PC-3 (cell line): ENCODE results near the gene NYAP1. TPM values are rescaled to one million over a fixed set of nuclear protein-coding genes. Genes with fewer than 3 reads are reported as not detected.

ENCODE experiments used
- ATAC-seq: fragments of 200-7000 bp; cut with Tn5 transposase; 2 replicates; pipeline ENCODE4 v1.9.1; 2020; ENCODE audit warnings: mild to moderate bottlenecking, moderate library complexity
- BruUV-seq: library from RNA; stranded (reverse); fragments of 400-500 nt; replicated peaks from 2 replicates; lab custom pipeline; 2021; lab: Mats Ljungman, UMichigan
- CTCF ChIA-PET: fragments of 300-600 bp; sonication (Branson Sonifier 250); formaldehyde crosslinking; loops from one replicate; lab custom pipeline; 2022; ENCODE audit warnings: antibody characterized with exemption; lab: Charles Lee
- POLR2A ChIA-PET: fragments of 300-600 bp; sonication (Branson Sonifier 250); formaldehyde crosslinking; loops from one replicate; lab custom pipeline; 2022; ENCODE audit warnings: antibody characterized with exemption; ENCODE audit not compliant: unreplicated experiment; lab: Charles Lee
- DNase-seq: peaks from one replicate; pipeline ENCODE4 v3.0.0-alpha.2; 2015
- H2AFZ ChIP-seq: fragments of 300-600 bp; sonication (generic); 2 replicates; pipeline ENCODE4 v1.6.0; 2016; ENCODE audit warnings: antibody characterized with exemption, low read length
- H3F3A ChIP-seq: fragments of 300-600 bp; sonication (generic); one replicate; pipeline ENCODE4 v1.6.0; 2017; ENCODE audit warnings: antibody characterized with exemption, low read length, control low read depth, mild to moderate bottlenecking; ENCODE audit not compliant: unreplicated experiment
- H3K27ac ChIP-seq: fragments of 300-600 bp; sonication (generic); 2 replicates; pipeline ENCODE4 v1.5.1; 2016; ENCODE audit warnings: mild to moderate bottlenecking, low read length
- H3K27me3 ChIP-seq: fragments of 300-600 bp; sonication (generic); 2 replicates; pipeline ENCODE4 v1.6.1; 2016; ENCODE audit warnings: low read length, mixed read lengths
- H3K36me3 ChIP-seq: fragments of 300-600 bp; sonication (generic); 2 replicates; pipeline ENCODE4 v1.6.1; 2016; ENCODE audit warnings: low read depth, mixed run types, low read length, mixed read lengths
- H3K4me1 ChIP-seq: fragments of 300-600 bp; sonication (generic); 2 replicates; pipeline ENCODE4 v1.5.1; 2016; ENCODE audit warnings: low read length; ENCODE audit not compliant: insufficient read depth
- H3K4me2 ChIP-seq: fragments of 300-600 bp; sonication (generic); 2 replicates; pipeline ENCODE4 v1.6.0; 2016; ENCODE audit warnings: low read length
- H3K4me3 ChIP-seq: fragments of 300-600 bp; sonication (generic); 2 replicates; pipeline ENCODE4 v1.5.1; 2016; ENCODE audit warnings: mild to moderate bottlenecking, low read length, mixed read lengths
- H3K79me2 ChIP-seq: fragments of 300-600 bp; sonication (generic); 2 replicates; pipeline ENCODE4 v1.6.1; 2017; ENCODE audit warnings: low read length, mixed read lengths
- H3K9ac ChIP-seq: fragments of 300-600 bp; sonication (generic); 2 replicates; pipeline ENCODE4 v1.6.0; 2016; ENCODE audit warnings: mild to moderate bottlenecking, low read length
- H3K9me2 ChIP-seq: fragments of 300-600 bp; sonication (generic); replicated peaks from 2 replicates; pipeline ENCODE4 v1.6.1; 2016; ENCODE audit warnings: mixed run types, low read length, mixed read lengths
- H3K9me3 ChIP-seq: fragments of 300-600 bp; sonication (generic); 2 replicates; pipeline ENCODE4 v1.6.1; 2016; ENCODE audit warnings: low read length, mixed read lengths
- H4K20me1 ChIP-seq: fragments of 300-600 bp; sonication (generic); 2 replicates; pipeline ENCODE4 v1.6.1; 2016; ENCODE audit warnings: low read length, mixed read lengths
- CTCF ChIP-seq: fragments of 300-600 bp; sonication (generic); conservative IDR thresholded peaks from 2 replicates; pipeline ENCODE4 v1.5.1; 2017; ENCODE audit warnings: antibody characterized with exemption, low read depth, mild to moderate bottlenecking, low read length
- EZH2 ChIP-seq: fragments of 300-600 bp; sonication (generic); IDR thresholded peaks from one replicate; pipeline ENCODE4 v1.6.1; 2017; ENCODE audit warnings: antibody characterized with exemption, mild to moderate bottlenecking, low read length; ENCODE audit not compliant: unreplicated experiment
- EZH2phosphoT487 ChIP-seq: fragments of 300-600 bp; sonication (generic); IDR thresholded peaks from 2 replicates; pipeline ENCODE4 v1.6.1; 2018; ENCODE audit warnings: mild to moderate bottlenecking, antibody characterized with exemption, low read length, borderline replicate concordance
- intact Hi-C: fragments of 100-400 bp; cut with micrococcal nuclease; formaldehyde crosslinking; loops from 2 replicates; pipeline ENCODE4 v1.9.0; 2023
- total RNA-seq: library from RNA; depleted of rRNA; stranded (reverse); fragments of >200 nt; gene quantifications from 2 replicates; pipeline ENCODE4 v1.2.3, GENCODE V29; 2014

The NYAP1 gene
- total RNA-seq, 1 experiment from 2014 or later, result 1.9 TPM

DNA sequence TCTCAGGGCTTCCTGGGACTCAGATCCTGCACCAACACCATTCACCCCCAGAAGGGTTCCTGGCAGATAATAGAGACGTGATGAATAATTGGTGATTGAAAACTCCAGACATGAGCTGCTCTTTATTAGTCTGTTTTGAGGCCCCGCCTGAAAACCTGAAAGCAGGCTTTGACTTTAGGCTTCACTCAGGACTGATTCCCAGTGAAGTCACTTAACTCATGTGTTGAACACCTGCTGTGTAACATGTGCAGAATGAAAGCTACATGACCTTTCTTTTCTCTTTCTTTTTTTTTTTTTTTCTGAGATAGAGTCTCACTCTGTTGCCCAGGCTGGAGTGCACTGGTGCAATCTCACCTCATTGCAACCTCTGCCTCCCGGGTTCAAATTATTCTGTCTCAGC lies 28.5 kb upstream of the NYAP1 start:
- no peaks in the 10 kb centered on the region for H4K20me1 ChIP-seq
- no peaks in the 10 kb centered on the region for H3K9me2 ChIP-seq
- H3K79me2 ChIP-seq, result no peaks in the 10 kb centered on the region
- no peak overlapping the region for H2AFZ ChIP-seq
- H3K9ac ChIP-seq, result no peak overlapping the region
- no peaks in the 10 kb centered on the region for H3K4me1 ChIP-seq
- no peak overlapping the region for H3K4me3 ChIP-seq
- no peaks in the 10 kb centered on the region for H3K36me3 ChIP-seq
- no peak overlapping the region for H3K4me2 ChIP-seq
- no peak for ATAC-seq
- no peak for TF ChIP-seq EZH2phosphoT487
- TF ChIP-seq CTCF, result no peak
- no peak for TF ChIP-seq EZH2
- no peaks in the 10 kb centered on the region for H3F3A ChIP-seq
- POLR2A ChIA-PET, result no interaction called here
- H3K27ac ChIP-seq, result no peak overlapping the region
- intact Hi-C loops, result no loop called here
- no peaks in the 10 kb centered on the region for H3K9me3 ChIP-seq
- no peaks in the 10 kb centered on the region for H3K27me3 ChIP-seq
- CTCF ChIA-PET, result interaction anchor here (0.7 to 1.0 kb wide), 2 partner anchors 118 to 134 kb away, joined by 3 to 4 read pairs; no protein-coding TSS in a partner anchor
- no TSS peak for BruUV-seq
- DNase-seq, result no peak

- Histone ChIP-seq H3K4me2 (no peak overlapping the region), H4K20me1 (no peaks in the 10 kb centered on the region), H3K36me3 (no peaks in the 10 kb centered on the region), H3K4me3 (no peak overlapping the region), H3K27me3 (no peaks in the 10 kb centered on the region), H2AFZ (no peak overlapping the region), H3F3A (no peaks in the 10 kb centered on the region), H3K4me1 (no peaks in the 10 kb centered on the region), H3K9me2 (no peaks in the 10 kb centered on the region), H3K9me3 (no peaks in the 10 kb centered on the region), H3K9ac (no peak overlapping the region), H3K79me2 (no peaks in the 10 kb centered on the region), H3K27ac (no peak overlapping the region)
- intact Hi-C loops, result no loop called here
- ATAC-seq (no peak), DNase-seq (no peak)
- TF ChIP-seq EZH2phosphoT487, result no peak
- TF ChIP-seq CTCF, result no peak
- TF ChIP-seq EZH2, result no peak
- BruUV-seq, result no TSS peak
- CTCF ChIA-PET, result no interaction called here
- POLR2A ChIA-PET, result no interaction called here
Measured at GRCh38 chr7:100456562-100456961, 27.2 kb upstream of the NYAP1 start.

DNA sequence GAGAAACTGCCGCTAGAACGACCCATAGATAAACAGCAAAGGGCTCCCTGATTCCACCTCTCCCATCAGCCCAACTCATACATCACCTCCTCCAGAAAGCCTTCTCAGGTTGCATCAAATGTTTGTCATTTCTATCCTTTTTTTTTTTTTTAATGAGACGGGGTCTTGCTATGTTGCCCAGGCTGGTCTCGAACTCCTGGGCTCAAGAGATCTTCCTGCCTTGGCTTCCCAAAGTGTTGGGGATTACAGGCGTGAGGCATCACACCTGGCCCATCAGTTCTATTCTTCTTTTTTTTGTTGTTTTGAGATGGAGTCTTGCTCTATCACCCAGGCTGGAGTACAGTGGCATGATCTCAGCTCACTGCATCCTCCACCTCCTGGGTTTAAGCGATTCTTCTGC lies 26.7 kb upstream of the NYAP1 start:
- DNase-seq (no peak), ATAC-seq (no peak)
- Histone ChIP-seq H3K4me3 (no peak overlapping the region), H3F3A (no peaks in the 10 kb centered on the region), H3K9me3 (no peaks in the 10 kb centered on the region), H3K27ac (no peak overlapping the region), H3K27me3 (no peaks in the 10 kb centered on the region), H3K79me2 (no peaks in the 10 kb centered on the region), H3K4me1 (no peaks in the 10 kb centered on the region), H2AFZ (no peak overlapping the region), H3K36me3 (no peaks in the 10 kb centered on the region), H3K4me2 (no peak overlapping the region), H3K9me2 (no peaks in the 10 kb centered on the region), H4K20me1 (no peaks in the 10 kb centered on the region), H3K9ac (no peak overlapping the region)
- ChIA-PET POLR2A (no interaction called here), CTCF (no interaction called here)
- TF ChIP-seq EZH2phosphoT487 (no peak), CTCF (no peak), EZH2 (no peak)
- intact Hi-C loops, result no loop called here
- BruUV-seq, result no TSS peak
